Posterior cingulate gyrus (tissue), 11 donors: ENCODE measurements around the gene ZNG1F.
"Not testable (repeated sequence)": the region's sequence is repeated elsewhere in the genome, so short reads cannot be mapped to it uniquely, and the experiment has no call there.

Experiments
- DNase-seq, 10 donors: peaks; one replicate each; pipeline versions ENCODE4 v3.0.0 to v3.0.0-alpha.2; 2020 to 2021; ENCODE audit warnings: mixed read lengths in 3 of 10
- intact Hi-C: fragments of 100-400 bp; cut with DNase I; formaldehyde crosslinking; loops from one replicate; pipeline ENCODE4 v1.15.1; 2023

The ZNG1F gene

DNA sequence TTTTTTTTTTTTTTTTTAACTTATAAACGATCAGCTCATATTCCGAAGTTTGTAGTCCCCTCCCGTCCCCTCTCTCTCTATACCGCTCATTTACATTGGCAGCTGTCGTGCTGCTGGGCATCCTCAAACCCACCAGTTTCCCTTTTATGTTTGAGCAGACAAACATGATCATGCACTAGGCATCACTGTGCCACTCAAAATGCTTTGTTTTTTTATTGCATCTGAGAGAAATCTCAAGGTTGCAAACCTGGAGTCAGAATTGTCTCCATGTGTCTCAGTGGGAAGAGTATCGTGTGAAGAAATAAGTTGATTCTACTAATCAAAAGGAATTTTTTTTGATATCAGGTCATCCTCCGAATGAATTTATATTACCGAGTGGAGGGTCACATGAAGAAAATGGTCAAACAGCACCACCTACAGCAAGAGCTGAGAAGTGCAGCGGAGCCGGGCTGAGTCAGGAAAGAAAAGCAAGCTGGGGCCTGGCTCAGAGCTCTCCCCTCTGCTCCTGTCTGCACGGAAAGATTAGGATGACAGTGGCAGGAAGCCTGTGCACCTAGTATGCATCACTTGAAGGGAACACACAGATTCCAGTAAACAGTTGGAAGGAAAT is 100.6 kb downstream of the ZNG1F start:
- peak in 1 of 10 donors; percentile 46 for DNase-seq
- intact Hi-C loops, result not testable (repeated sequence)

DNA sequence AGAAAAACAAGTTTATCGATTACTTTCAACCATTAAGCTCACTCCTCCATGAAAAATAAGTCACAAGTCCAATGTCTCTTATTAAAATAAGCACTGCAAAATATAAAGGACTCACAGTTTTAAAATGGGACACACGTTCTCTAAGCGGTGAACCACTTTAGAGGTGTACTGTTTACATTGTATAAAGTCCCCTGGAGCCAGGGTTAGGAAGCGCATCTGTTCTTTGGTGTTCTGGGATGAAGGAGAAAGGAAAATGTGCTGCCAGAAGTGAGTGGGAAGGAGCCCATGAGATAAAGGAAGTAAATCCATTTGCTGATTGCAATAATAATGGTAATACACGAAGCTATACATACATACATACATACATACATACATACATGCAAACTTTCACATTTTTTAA is 101.2 kb downstream of the ZNG1F start:
- DNase-seq, intact Hi-C loops: not testable (repeated sequence)

DNA sequence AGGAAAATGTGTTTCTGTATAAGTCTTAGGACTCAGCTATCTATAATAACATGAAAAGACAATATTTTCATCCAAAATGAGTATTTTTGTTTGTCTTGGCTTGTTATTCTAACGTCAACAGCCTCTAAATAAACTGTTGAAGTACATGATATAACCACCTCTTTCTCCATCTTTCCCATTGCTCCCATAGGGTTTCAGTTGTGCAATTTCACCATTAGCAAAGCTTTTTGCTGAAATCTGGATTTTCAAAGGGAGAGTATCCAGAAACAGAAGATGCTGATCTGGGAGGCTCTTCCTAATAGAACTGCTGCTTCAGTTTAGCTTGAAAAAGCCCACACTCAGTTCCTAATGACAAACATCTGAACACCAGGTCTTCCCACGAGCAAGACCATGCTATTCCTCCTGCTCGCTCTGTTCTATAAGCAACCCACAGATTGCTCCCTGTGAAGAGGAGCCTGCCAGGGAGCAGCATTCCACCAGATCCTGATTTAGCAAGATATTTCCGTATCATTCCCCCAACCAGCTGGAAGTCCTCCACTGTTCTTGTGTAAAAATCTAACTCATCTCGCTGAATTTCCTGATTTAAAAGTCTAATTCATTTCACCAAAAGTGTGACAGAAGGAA is 101.8 kb downstream of the ZNG1F start:
- intact Hi-C loops, result not testable (repeated sequence)
- peak in 5 of 10 donors; percentile 45 to 88 (median 77) for DNase-seq

GRCh38 chr9:41086685-41087084 is 102.4 kb downstream of the ZNG1F start:
- intact Hi-C loops, result not testable (repeated sequence)

GRCh38 chr9:41086215-41086614 is 102.9 kb downstream of the ZNG1F start:
- DNase-seq, intact Hi-C loops: not testable (repeated sequence)

More at GRCh38 chr9:41086685-41087084, 102.4 kb downstream of the ZNG1F start:
- not testable (repeated sequence) for DNase-seq

DNA sequence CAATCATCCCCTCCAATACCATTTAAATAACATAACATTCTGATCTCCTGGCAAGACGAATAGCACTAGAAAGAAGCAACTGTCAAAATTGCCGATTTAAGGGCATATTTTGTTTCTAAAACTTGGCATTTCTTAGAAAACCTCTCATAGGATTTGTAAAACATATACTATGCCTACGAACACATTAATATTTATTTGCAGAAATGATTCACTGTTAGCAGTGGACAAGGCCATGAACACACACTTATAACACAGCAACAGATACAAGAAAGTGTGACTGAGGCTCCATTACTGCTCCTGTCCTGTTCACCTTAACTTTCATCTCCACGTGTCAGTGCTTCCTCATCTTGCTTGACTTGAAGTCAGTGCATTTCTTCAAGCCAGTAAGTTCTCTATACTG is 106.8 kb downstream of the ZNG1F start:
- intact Hi-C loops, result not testable (repeated sequence)

More for the DNA sequence above, 106.8 kb downstream of the ZNG1F start:
- DNase-seq, result not testable (repeated sequence)
